Adrenal gland (tissue), 12 donors: ENCODE data around the gene PNPLA5. TPM values are rescaled to one million over a fixed set of nuclear protein-coding genes. Genes with fewer than 3 reads are reported as not detected.
"Not testable (repeated sequence)": the region's sequence is repeated elsewhere in the genome, so short reads cannot be mapped to it uniquely, and the experiment has no call there.

Source experiments
- DNase-seq, 7 donors: peaks; one replicate each; pipeline ENCODE4 v3.0.0-alpha.2; 2019 to 2020
- H3K27ac ChIP-seq, 5 donors: fragments of 200-600 bp; sonication (generic) in 4 of 5; 1 replicate in 3 of 5; 2 replicates in 2 of 5; pipeline versions ENCODE4 v1.5.1 to v1.8.0; 2016 to 2020; ENCODE audit warnings: mild to moderate bottlenecking in 1 of 5
- H3K27me3 ChIP-seq: fragments of 200-600 bp; 2 replicates; pipeline ENCODE4 v1.8.0; 2021
- H3K36me3 ChIP-seq, 2 donors: fragments of 200-600 bp; replicated peaks in 1 of 2; 1 replicate in 1 of 2; 2 replicates in 1 of 2; pipeline versions ENCODE4 v1.5.1 to v1.8.0; 2018 to 2022
- H3K4me1 ChIP-seq, 2 donors: fragments of 200-600 bp; replicated peaks in 1 of 2; 1 replicate in 1 of 2; 2 replicates in 1 of 2; pipeline versions ENCODE4 v1.5.1 to v1.8.0; 2018 to 2021
- H3K4me3 ChIP-seq, 4 donors: fragments of 200-600 bp; sonication (generic) in 3 of 4; one replicate each; pipeline ENCODE4 v1.5.1; 2016 to 2018
- H3K9me3 ChIP-seq, 3 donors: fragments of 200-600 bp; sonication (generic) in 1 of 3; replicated peaks in 1 of 3; 1 replicate in 2 of 3; 2 replicates in 1 of 3; pipeline versions ENCODE4 v1.5.1 to v1.8.0; 2016 to 2021
- POLR2A ChIP-seq, 2 donors: fragments of 450-650 bp; IDR thresholded peaks; one replicate each; pipeline ENCODE4 v1.6.1; 2017; ENCODE audit warnings: antibody characterized with exemption in 2 of 2, mild to moderate bottlenecking in 2 of 2, moderate library complexity in 1 of 2
- WGBS, 4 donors: extraction: QIAGEN DNeasy Blood & Tissue Kit in 2 of 4; methylation state at CpG; one replicate each; pipeline versions ENCODE4 v1.1.5 to v1.1.7; 2013 to 2017; 5-methylcytosine and 5-hydroxymethylcytosine counted together
- intact Hi-C, 2 donors: fragments of 100-400 bp; cut with DNase I; formaldehyde crosslinking; loops; one replicate each; pipeline versions ENCODE4 v1.14.1 to v1.15.0; 2022 to 2023
- polyA plus RNA-seq, 3 donors: library from polyadenylated mRNA; stranded (reverse); fragments of 200-250 nt in 2 of 3; fragments of 350-450 nt in 1 of 3; fragmentation: Illumina TruSeq in 1 of 3; extraction: RNeasy Lipid Tissue Mini Kit (QIAGEN cat#74804) in 1 of 3; gene quantifications; one replicate each; pipeline ENCODE4 v1.2.3, GENCODE V29; 2013 to 2014
- total RNA-seq, 9 donors: library from RNA; depleted of rRNA in 4 of 9; stranded (reverse); fragments of >200 nt in 4 of 9; fragments of 120-200 nt in 1 of 9; fragmentation: NEBNext Ultra II Directional in 1 of 9; extraction: Animal tissue kit (Norgen Biotek cat#: 25700) in 1 of 9; gene quantifications; one replicate each; pipeline versions ENCODE4 v1.1.0 to v1.2.4, GENCODE V29; 2013 to 2023
- TF ChIP-seq, protein P1 (sequence below), 6 experiments: fragments of 450-650 bp in 4 of 6; fragments of 200-600 bp in 2 of 6; sonication (generic) in 1 of 6; IDR thresholded peaks; 1 replicate in 5 of 6; 2 replicates in 1 of 6; pipeline versions ENCODE4 v1.5.1 to v1.8.0; 2016 to 2021; ENCODE audit warnings: antibody characterized with exemption in 6 of 6, mild to moderate bottlenecking in 2 of 6, moderate library complexity in 1 of 6
- donor health status: healthy with polysubstance abuse.
- donor health status: Bipolar disorder and iron deficiency.
- donor health status: DM: yes; HTN: yes; CAD: no.
- donor health status: DM: no; HTN: no; CAD: no.
- donor health status: DM: no; HTN: no; CAD: no.
- donor health status: DM: yes; HTN: yes; CAD: no.

Gene PNPLA5
- total and polyA plus RNA-seq, 12 donors: not detected

DNA sequence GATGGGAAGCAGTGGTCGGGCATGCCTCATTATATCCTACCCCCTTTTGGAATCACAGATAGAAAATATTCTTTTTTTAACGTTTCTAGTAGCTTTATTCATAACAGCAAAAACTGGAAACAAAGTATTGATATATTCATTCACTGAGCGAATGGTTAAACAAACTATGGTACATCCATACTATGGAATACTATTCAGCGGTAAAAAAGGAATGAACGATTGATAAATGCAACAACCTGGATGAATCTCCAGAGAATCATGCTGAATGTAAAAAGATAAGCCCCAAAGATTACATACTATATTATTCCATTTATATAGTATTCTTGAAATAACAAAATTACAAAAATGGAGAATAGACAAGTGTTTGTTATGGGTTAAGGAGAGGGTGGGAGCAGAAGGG lies 22.0 kb downstream of the PNPLA5 start:
- WGBS, 4 donors: 72 to 85% (median 82%) methylated on average over 5 of the region's 5 CpGs
- Histone ChIP-seq H3K9me3 (no peaks in the 10 kb centered on the region), H3K4me1 (no peaks in the 10 kb centered on the region), H3K27me3 (no peaks in the 10 kb centered on the region), H3K36me3 (no peaks in the 10 kb centered on the region), H3K27ac (no peak overlapping the region), H3K4me3 (no peak overlapping the region)
- no peak for TF ChIP-seq POLR2A (IDR thresholded peaks at IDR 0.05)
- TF ChIP-seq, protein P1, sequence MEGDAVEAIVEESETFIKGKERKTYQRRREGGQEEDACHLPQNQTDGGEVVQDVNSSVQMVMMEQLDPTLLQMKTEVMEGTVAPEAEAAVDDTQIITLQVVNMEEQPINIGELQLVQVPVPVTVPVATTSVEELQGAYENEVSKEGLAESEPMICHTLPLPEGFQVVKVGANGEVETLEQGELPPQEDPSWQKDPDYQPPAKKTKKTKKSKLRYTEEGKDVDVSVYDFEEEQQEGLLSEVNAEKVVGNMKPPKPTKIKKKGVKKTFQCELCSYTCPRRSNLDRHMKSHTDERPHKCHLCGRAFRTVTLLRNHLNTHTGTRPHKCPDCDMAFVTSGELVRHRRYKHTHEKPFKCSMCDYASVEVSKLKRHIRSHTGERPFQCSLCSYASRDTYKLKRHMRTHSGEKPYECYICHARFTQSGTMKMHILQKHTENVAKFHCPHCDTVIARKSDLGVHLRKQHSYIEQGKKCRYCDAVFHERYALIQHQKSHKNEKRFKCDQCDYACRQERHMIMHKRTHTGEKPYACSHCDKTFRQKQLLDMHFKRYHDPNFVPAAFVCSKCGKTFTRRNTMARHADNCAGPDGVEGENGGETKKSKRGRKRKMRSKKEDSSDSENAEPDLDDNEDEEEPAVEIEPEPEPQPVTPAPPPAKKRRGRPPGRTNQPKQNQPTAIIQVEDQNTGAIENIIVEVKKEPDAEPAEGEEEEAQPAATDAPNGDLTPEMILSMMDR (IDR thresholded peaks at IDR 0.05): no peak
- no peak for DNase-seq
- intact Hi-C loops: no loop called here

DNA sequence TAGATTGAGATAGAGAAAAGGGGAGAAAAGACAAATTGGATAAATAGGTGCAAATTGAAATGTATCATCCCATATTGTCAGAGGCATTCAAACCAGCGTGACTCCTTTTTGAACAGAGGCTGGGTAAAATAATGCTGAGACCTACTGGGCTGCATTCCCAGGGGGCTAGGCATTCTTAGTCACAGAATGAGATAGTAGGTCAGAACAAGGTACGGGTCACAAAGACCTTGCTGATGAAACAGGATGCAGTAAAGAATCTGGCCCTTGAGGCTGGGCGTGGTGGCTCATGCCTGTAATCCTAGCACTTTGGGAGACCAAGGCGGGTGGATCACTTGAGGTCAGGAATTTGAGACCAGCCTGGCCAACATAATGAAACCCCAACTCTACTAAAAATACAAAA lies 22.8 kb downstream of the PNPLA5 start:
- intact Hi-C loops, H3K27me3 ChIP-seq, H3K9me3 ChIP-seq, H3K4me3 ChIP-seq, H3K4me1 ChIP-seq, H3K36me3 ChIP-seq, H3K27ac ChIP-seq: not testable (repeated sequence)
- peak in 2 of 7 donors; percentile 0 to 1 for DNase-seq
- WGBS, 4 donors: 73 to 86% (median 81%) methylated on average over 4 of the region's 4 CpGs

DNA sequence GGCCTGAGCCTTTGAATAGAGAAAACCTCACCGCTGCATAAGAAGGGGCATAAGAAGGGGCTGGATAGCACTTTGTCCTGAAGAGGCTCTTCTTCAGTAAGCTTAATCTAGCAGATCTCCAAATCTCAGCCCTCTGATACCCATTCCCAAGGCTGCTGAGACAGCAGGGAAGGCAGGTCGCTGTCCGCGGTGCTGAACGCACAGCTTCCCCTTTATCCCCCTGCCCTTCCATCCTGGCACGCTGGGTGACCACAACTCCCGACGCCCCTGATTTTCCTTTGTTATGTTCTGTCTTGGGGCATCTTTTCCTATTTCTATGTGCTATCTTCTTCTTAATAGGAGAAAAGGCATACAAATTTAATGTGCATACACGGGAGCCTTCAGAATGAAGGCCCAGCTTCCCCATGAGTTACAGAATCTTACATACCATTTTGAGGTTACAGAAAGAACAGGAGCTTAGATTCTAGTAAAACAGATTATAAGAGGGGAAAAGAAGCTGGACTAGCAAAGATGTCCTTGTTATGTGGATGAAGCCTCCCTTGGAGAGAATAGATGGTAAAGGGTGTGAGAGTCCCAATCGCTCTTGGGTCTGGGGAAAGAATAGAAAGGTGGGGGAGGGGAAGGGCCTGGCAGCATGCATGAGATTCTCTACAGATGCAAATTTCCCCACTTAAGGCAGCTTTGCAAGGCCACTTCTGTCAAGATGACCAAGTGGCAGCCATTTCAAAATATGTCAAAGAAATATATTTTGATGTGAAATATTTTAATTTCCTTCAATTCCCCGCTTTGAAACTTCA lies 23.8 kb downstream of the PNPLA5 start:
- H3K27ac ChIP-seq: no peak overlapping the region
- no peaks in the 10 kb centered on the region for H3K36me3 ChIP-seq
- no peaks in the 10 kb centered on the region for H3K9me3 ChIP-seq
- peaks cover 5% of the 10 kb centered on the region for H3K27me3 ChIP-seq
- 9 to 11% (median 9%) methylated on average over 11 of the region's 11 CpGs for WGBS, 4 donors
- H3K4me3 ChIP-seq: no peak overlapping the region
- no peaks in the 10 kb centered on the region for H3K4me1 ChIP-seq
- intact Hi-C loops: no loop called here
- peak in 6 of 7 donors; percentile 49 to 69 (median 61) for DNase-seq
- TF ChIP-seq, protein P1 (IDR thresholded peaks at IDR 0.05): peak in 2 of 6 experiments; percentile 3 to 5
- TF ChIP-seq POLR2A (IDR thresholded peaks at IDR 0.05): no peak

DNA sequence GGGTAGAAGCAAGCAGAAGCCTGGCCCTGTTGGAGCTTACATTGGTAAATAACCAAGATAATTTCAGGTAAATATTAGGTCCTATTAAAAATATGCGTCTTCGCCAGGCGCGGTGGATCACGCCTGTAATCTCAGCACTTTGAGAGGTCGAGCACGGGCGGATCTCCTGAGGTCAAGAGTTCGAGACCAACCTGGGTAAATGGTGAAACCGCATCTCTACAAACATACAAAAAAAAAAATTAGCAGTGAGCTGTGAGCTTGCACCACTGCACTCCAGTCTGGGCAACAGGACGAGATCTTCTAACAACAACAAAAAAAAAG lies 29.0 kb downstream of the PNPLA5 start:
- no peak for TF ChIP-seq POLR2A (IDR thresholded peaks at IDR 0.05)
- TF ChIP-seq, protein P1 (IDR thresholded peaks at IDR 0.05): no peak
- DNase-seq: peak in 2 of 7 donors; percentile 1 to 4
- 76 to 86% (median 79%) methylated on average over 11 of the region's 11 CpGs for WGBS, 4 donors
- Histone ChIP-seq H3K9me3 (no peaks in the 10 kb centered on the region), H3K4me1 (no peaks in the 10 kb centered on the region), H3K4me3 (no peak overlapping the region), H3K36me3 (no peaks in the 10 kb centered on the region), H3K27ac (no peak overlapping the region), H3K27me3 (peaks cover 13% of the 10 kb centered on the region)
- intact Hi-C loops: no loop called here
